DMS153 treated with DMSO at 0.1 percent for 48 hours (cell line): ENCODE measurements around the gene CAMK1D.

ENCODE experiments used
- DNase-seq: peaks from one replicate; lab custom pipeline; 2025; ENCODE audit not compliant: unreplicated experiment; lab: John Stamatoyannopoulos, UW

CAMK1D gene

DNA sequence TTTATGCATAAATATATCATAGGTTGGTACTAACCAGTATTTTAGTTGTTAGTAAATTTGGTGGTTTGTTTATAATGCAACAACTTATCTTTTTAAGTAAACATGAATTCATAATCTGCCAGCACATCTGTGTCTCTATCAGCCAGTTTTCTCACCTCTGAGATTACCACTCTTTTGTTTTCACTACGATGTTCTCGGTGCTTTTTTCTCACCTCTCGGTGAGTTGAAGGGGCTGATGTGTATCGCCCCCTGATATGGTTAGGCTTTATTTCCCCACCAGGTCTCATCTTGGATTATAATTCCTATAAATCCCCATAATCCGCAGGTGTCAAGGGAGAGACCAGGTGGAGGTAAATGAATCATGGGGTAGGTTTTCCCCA lies 114.1 kb downstream of the CAMK1D start:
- DNase-seq, result no peak

DNA sequence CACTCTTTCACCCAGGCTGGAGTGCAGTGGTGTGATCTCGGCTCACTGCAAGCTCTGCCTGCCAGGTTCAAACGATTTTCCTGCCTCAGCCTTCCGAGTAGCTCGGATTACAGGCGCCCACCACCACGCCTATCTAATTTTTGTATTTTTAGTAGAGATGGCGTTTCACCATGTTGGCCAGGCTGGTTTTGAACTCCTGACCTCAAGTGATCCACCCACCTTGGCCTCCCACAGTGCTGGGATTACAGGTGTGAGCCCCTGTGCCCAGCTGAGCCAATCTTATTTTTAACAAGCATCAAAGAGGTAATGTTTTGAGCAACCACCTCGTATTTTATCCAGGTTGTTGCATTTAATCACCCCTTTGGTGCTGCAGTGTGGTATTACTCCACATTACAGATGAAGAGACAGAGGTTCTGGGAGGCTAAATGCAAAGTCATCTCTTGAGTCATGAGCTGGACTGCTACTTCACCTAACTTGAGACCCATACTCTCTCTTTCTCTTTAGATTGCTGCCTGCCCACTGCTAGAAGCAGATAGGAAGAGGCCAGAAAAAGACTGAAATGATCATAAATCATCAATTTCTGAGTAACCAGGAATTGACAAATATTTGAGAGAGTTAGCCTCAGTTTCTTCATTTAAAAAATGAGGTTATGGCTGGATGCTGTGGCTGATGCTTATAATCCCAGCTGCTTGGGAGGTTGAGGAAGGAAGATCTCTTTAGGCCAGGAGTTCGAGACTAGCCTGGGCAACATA lies 116.2 kb downstream of the CAMK1D start:
- DNase-seq, result no peak

DNA sequence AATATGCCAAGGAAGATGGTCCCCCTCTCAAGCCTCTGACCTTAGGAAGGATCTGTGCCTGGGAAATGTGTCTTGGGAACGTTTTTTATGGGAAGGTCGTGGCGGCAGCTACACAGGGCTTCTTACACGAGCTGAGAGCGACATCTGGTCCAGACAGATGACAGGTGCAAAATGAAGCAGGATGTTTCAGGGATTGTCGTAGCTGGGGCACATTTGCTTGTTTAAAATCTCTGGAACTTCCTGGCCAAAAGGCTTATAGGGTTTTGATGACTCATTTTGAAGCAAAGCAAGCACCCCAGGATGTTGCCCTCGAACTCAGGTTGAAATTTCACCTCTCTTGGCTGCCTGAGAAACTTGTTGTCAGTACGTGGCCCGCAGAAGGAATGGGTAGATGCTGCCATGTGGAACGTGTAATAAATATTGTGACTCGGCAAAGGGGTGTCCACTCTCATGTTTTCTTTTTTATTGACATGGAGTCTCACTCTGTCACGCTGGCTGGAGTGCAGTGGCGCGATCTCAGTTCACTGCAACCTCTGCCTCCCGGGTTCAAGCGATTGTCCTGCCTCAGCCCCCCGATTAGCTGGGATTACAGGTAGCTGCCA lies 117.5 kb downstream of the CAMK1D start:
- no peak for DNase-seq

DNA sequence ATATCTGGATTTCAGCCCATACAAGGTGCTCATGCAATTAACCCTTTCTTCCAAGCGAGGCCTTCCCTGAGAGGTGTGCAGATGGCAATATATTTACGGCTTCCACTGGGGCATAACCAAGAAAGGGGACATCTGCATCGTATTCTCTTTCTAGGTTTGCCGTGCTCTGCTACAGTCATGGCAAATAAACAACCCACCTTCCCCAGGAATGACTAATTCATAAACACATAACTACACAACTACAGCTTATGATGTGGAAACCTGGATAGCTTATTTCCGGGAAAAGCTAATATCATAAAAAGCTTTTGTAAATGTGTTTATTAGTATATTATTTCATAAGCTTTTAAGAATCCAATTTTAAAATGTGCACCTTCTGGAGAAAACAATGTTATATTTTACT lies 120.0 kb downstream of the CAMK1D start:
- DNase-seq, result no peak

DNA sequence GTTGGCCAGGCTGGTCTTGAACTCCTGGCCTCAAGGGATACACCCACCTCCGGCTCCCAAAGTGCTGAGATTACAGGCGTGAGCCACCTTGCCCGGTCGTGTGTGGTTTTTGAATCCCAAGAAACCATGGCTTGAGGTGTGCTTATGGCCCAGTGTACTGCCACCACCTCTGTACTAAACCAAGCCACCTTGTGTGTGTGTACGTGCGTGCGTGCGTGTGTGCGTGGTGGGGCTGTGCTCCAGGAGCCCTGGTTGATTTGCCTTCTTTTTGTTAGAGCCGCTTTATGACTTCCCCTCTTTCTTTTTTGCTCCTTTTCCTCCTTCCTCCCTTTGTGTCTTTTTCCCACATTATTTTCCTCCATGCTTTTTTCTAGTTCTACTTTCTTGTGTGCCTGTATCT lies 121.4 kb downstream of the CAMK1D start:
- DNase-seq, result no peak

DNA sequence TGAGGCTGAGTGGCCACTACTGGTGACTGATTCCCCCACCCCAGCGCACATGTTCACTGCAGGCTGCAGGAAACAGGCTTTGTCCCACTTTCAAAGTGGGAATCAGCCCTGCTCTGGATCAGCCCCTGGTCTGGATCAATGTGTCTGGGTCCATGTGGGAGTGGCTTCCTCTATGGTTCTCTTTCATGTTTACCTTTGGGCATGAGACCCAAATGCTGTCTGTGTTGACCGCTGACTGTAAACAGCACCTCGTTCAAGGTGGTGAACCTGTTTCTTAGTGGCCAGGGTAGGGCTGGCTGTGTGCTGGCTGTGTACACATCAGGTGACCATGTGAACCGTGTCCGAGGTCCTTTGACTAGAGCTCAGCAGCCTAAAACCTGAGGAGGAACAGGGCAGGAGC lies 121.8 kb downstream of the CAMK1D start:
- DNase-seq, result no peak

DNA sequence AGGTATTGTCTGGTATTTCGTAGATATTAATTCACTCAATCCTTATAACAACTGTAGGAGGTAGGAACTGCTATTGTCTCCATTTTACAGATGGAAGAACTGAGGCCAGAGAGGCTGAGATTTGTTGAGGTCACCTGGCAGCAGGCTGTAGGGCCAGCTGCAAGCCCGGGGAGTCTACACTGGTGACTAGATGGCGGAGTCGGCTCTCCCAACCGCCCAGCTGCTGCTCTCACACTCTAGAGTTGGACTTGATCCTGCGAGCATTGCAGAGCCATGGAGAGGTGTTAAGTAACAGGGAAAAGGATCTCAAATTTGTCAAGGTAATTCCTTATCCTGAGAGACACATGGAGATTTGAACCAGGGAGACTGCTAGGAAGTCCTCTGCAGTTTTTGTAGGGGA lies 124.1 kb downstream of the CAMK1D start:
- DNase-seq, result no peak

DNA sequence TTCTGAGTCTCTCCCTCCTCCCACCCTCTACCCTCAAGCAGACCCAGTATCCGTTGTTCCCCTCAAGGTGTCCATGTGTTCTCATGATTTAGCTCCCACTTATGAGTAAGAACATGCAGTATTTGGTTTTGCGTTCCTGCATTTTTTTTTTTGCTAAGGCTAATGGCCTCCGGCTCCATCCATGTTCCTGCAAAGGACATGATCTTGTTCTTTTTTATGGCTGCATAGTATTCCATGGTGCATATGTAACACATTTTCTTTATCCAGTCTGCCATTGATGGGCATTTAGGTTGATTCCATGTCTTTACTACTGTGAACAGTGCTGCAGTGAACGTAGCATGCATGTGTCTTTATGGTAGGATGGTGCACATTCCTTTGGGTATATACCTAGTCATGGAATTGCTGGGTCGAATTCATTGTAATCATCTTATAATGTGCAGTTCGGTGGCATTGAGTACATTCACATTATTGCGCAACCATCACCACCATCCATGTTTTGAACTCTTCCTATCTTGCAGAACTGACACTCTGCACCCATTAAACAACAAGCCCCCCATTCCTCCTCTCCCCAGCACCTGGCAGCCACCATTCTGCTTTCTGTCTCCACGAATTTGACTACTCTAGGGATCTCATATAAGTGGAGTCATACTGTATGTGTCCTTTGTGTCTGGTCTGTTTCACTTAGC lies 125.5 kb downstream of the CAMK1D start:
- no peak for DNase-seq

DNA sequence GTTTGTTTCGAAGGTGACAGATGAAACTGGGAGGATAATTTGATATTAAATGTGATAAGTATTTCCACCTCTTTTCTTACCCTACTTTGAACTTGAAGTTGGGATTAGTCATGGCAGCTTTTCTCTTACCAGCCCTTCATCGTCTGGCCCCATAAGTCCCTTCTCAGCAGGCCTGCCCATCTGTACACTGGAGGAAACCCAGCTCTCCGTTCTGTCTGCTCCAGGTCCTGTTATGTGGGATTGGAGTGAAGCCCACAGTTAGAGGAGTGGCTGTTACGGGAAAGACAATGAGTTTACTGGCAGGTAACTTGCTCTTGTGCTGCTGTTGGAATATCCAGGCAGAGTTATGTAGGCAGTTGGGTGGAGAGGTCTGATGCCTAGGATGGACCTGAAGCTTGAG lies 127.3 kb downstream of the CAMK1D start:
- no peak for DNase-seq

DNA sequence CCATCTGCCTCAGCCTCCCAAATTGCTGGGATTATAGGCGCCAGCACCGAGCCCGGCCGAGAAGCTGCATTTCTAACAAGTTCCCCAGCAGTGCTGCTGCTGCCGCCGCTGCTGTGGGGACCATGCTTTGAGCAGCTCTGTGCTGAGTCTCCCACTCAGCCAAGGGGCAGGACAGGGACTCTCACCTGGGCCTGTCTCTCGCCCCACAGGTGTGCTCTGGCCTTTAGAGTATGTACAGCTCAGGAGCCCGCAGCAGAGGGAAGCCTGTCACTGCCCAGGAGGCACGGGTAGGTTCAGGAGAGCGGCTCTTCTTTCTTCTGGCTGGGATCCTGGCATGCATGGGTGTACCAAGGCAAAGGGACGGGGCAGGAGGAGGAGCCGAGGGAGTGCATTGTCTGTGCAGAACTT lies 130.1 kb downstream of the CAMK1D start:
- no peak for DNase-seq

DNA sequence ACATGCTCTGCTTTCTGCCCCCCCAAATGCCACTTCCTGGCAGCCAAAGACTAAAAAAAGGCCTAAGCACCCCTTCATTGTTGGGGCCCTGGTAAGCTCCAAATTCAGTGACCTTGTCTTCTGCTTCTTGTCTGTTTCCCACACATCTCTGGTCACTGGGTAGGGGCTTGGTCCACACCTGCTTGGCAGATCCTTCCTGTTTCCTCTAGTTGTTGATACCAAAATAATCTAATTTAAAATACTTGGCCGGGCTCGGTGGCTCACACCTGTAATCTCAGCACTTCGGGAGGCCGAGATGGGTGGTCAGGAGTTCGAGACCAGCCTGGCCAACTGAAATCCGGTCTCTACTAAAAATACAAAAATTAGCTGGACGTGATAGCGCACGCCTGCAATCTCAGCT lies 130.6 kb downstream of the CAMK1D start:
- DNase-seq, result no peak

DNA sequence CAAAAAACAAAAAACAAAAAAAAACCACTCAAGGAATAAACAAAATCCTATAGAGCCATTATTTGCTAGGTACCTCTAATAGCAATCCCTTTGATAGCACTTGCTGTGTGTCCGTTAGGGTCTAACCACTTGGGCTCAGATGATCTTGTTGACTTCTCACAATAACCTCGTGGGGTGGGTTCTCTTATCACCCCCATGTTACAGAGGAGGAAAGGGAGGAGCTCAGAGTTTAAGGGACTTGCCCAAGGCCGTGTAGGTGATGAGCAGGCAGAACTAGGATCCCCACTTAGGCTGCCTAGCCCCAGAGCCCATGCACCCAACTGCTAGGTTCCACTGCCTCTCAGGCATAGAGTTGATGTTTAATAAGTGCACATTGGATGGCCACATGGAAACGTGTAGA lies 131.1 kb downstream of the CAMK1D start:
- DNase-seq, result no peak

DNA sequence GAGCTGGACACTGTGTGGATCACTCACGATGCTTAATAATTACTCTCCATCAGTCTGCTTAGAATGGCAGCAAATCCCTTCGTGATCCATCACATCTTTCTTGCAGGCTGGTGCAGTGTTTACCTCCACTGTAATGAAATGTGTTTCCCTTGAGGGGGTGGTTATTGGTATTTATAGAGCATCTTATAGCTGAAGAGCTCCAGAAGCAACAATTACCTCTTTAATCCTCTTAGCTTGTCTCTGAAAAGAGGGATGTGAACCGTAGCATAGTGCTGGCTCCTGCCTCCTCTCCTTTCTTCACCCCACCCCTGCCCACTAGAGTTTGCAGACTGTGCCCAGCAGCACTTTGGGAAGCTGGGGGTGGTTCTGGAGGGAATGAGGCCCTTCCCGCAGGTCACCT lies 132.6 kb downstream of the CAMK1D start:
- no peak for DNase-seq

DNA sequence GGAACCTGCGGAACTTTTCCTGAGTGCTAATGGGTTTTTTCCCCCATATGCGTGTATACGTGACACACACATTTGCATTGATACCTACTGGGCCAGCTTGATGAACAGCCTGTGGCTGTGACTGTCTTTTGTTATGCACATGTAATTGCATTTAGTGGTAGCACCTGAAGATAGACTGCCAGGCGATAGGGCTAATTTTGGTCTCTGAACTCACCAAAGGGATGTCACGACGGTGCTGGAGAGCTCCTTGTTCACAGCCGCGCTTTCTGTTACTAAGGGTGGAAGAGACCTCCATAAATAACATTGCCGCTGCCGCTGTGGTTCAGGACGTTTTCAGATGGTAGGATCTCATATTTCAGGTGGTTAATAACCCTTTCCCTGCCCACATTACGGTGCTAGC lies 133.2 kb downstream of the CAMK1D start:
- DNase-seq, result no peak

DNA sequence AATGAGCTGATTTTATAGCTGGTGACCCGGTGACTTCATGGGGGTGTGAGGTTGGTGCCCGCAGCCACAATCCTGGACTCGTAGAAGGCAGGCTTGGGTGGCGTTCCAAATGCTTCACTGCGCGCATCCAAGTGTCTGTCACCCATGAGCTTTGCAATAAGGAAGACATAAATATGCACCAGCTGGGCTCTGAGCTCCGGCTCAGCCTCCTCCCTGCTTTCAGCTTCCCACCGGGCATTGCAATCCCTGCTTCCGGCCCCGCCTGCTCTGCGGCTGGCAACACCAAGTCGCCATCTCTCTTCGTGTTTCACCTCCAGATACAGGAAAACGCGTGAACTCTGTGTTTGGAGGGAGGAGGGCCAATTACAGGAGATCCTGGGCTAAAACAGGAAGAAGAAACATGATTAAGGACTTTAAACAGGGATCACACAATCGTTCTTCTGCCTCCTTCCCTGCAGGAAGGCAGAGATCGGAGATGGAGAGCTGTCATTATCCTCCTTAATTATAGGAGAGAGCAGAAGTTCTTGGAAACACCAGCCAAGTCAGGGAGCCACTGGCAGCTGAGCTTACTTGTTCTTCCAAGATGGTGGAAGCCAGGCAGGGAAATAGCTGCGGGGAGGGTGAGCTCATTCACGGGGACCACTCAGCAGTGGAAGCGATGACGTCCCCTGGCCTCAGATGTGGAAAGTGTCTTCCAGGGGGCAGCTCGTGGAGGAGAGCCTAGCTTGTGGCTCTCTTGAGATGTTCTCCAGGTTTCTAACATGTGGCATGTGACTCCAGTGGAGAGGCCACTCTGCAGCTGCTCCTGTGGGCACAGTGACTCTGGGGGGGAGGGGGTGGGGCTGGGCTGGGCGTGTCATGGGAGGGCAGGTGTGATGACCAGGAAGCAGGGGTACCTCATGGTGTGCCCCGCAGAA lies 134.9 kb downstream of the CAMK1D start:
- DNase-seq, result peak; percentile 51

DNA sequence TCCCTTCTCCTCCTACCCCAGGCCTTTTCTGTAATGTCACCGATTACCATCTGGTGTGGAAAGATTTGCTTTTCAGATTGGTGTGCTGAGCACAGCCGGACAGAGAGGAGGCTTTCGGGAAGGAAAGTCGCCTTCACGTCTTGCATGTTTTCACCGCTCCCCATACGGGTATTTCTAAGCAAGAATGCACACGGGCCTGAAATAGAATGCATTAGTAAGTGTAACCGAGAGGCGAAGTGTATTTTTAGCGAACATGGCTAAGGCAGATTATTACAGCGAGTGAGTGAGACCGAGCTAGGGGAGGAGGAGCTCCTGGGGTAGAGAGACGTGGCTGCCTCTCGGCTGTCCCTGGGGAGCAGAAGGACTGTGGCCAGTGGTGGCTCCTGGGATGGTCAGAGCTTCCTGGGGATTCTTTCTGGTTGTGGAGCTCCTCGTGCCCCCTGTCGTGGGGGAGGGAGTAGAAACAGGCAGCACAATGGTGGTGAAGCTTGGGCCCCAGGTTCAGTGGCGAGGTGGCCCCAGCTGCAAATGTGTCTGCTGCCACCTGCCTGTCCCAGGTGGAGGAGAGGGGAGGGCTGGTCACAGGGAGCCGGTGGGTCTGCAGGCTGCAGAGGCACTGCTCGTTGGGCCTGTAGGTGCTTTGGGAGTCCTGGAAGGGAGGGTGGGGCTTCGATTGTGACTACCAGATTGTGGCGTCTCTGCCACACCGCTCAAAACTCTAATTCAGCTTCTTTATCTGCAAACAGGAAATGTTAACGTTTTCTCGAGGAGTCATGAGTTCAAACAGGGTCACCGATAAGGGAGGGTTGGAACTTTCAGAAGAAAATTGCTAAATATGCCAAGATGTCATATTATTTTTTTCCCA lies 135.8 kb downstream of the CAMK1D start:
- peak; percentile 51 for DNase-seq

DNA sequence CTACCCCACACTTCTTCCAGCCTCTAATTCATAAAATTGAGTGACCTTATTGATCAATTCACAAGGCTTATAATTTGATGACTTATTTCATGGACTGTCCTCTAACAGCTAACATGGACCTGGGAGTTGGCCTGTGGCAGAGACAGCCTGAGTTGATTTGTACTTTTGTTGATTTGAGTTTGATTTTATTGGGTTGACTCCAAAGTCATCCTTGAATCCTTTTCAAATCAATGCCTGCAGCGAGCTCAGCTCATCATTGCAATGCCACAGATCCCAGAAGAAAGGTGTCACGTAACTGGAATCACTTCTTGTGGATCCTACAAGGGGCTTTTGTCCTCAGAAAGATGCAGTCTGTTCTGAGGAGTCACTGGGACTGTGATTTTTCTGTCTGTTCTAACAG lies 138.0 kb downstream of the CAMK1D start:
- no peak for DNase-seq

DNA sequence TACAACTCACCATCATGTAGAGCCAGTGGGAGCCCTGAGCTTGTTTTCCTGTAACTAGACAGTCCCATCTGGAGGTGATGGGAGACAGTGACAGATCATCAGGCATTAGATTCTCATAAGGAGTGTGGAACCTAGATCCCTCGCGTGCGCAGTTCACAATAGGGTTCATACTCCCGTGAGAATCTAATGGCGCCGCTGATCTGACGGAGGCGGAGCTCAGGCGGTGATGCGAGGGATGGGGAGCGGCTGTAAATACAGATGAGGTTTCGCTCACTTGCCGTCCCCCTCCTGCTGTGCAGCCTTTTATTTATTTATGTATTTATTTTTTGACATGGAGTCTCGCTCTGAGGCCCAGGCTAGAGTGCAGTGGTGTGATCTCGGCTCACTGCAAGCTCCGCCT lies 139.3 kb downstream of the CAMK1D start:
- no peak for DNase-seq

DNA sequence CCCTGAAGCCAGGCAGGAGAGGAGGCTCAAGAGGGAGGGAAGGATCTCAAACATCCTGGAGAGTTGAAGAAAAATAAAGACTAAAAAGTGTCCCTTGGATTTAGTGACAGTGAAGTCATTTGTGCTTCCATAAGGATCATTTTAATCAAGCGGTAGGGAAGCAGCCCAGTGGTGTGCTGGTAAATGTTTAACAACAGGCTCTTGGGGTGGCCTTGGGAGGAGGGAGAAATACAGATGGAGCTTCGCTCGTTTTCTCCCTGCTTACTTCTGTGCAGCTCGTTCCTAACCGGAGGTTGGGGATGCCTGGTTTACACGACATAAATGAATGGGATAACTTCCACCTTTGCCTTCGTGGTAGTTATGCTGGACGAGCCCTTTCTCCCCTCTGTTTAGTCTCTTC lies 140.0 kb downstream of the CAMK1D start:
- no peak for DNase-seq

DNA sequence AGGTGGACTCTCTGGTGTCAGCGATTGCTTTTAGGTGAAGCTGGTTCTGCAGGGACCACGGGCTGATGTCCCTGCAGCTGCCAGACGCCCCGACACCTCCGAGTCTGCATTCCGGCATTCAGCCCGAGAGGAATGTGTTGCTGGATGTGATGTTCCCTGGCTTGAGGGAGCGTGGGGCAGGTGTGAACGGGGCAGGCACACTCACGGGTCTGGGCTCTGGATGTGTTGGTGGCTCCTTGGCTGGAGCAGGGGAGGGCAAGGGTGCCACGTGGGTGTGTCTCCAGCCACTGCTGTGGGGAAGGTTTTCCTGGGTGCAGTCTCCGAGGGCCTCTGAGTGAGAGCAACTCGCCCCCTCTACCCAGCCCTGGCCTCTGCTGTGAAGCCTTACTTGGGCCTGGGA lies 140.5 kb downstream of the CAMK1D start:
- DNase-seq, result no peak

DNA sequence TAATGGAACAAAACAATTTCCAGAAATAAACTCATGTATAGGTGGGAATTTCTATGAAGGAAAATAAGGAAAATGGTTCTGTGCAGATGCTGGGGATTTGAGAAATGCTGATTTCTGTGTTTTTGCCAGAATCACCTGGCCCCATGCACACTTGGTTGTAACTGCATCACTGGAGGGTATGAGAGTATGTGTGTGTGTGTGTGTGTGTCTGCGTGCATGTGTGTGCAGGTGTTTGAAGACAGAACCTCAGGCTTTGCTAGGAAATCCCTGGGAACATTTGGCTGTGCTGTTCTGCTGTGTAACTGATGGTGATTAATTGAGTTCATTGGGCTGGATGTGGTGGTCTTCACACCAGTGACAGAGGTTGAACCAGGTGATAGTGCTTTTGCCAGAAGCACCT lies 141.6 kb downstream of the CAMK1D start:
- DNase-seq, result no peak
